ENCODE measurements around the gene SAT1. TPM values are rescaled to one million over a fixed set of nuclear protein-coding genes. Genes with fewer than 3 reads are reported as not detected.

SAT1 gene
- total RNA-seq, 1 experiment from 2014 or later, result 55.2 TPM

DNA sequence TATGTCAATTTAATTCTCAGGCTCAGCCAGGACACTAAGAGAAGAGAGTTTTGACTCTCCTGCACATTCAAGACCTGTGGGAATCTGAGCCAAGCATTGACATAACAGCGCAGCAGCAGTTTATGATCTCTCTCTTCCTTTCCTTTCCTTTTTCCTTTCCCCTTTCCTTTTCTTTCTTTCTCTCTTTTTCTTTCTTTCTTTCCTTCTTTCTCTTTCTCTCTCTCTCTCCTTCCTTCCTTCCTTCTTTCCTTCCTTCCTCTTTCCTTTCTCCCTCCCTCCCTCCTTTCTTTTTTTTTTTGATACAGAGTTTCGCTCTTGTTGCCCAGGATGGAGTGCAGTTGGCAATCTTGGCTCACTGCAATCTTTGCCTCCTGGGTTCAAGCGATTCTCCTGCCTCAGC, 21.6 kb downstream of the SAT1 start:
- H3K79me1 ChIP-seq (ENCODE audit: insufficient read depth, low read depth, low read length, poor library complexity, severe bottlenecking), result no peaks in the 10 kb centered on the region
- H3K27ac Mint-ChIP-seq, result no peak overlapping the region
- H3K4me3 Mint-ChIP-seq, result no peak overlapping the region
- H3K23me2 ChIP-seq (ENCODE audit: insufficient read length, low read depth, low read length, poor library complexity, severe bottlenecking), result no peaks in the 10 kb centered on the region
- H3K9me3 ChIP-seq (ENCODE audit: control insufficient read depth, low read depth, low read length), result no peaks in the 10 kb centered on the region
- no peak overlapping the region for H3T11ph ChIP-seq (ENCODE audit: low read length)
- no peak overlapping the region for H2BK20ac ChIP-seq (ENCODE audit: low read depth, low read length, poor library complexity, severe bottlenecking)
- H3K9me3 Mint-ChIP-seq, result no peaks in the 10 kb centered on the region
- H2BK15ac ChIP-seq (ENCODE audit: low read depth, low read length), result no peak overlapping the region
- H3K18ac ChIP-seq (ENCODE audit: insufficient read length, low read depth, low read length), result no peak overlapping the region
- H2BK12ac ChIP-seq (ENCODE audit: insufficient read length, low read depth, low read length), result no peak overlapping the region
- H3K27me3 Mint-ChIP-seq (ENCODE audit: low read depth), result no peaks in the 10 kb centered on the region
- TF ChIP-seq, protein P1, sequence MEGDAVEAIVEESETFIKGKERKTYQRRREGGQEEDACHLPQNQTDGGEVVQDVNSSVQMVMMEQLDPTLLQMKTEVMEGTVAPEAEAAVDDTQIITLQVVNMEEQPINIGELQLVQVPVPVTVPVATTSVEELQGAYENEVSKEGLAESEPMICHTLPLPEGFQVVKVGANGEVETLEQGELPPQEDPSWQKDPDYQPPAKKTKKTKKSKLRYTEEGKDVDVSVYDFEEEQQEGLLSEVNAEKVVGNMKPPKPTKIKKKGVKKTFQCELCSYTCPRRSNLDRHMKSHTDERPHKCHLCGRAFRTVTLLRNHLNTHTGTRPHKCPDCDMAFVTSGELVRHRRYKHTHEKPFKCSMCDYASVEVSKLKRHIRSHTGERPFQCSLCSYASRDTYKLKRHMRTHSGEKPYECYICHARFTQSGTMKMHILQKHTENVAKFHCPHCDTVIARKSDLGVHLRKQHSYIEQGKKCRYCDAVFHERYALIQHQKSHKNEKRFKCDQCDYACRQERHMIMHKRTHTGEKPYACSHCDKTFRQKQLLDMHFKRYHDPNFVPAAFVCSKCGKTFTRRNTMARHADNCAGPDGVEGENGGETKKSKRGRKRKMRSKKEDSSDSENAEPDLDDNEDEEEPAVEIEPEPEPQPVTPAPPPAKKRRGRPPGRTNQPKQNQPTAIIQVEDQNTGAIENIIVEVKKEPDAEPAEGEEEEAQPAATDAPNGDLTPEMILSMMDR (conservative IDR thresholded peaks at IDR 0.05), result no peak
- H3K4me1 ChIP-seq (ENCODE audit: insufficient read depth, low read length), result no peaks in the 10 kb centered on the region
- no peak overlapping the region for H4K8ac ChIP-seq (replicated peaks; ENCODE audit: insufficient read length, low read depth, low read length)
- no peak overlapping the region for H2BK5ac ChIP-seq (ENCODE audit: insufficient read length, low read length)
- WGBS (ENCODE audit: extremely low coverage, insufficient read length, low lambda C conversion rate), result no CpG with 5 or more reads among the region's 3 CpGs
- H3K56ac ChIP-seq (ENCODE audit: insufficient read length, low read depth, low read length), result no peak overlapping the region
- no peak overlapping the region for H3K27ac ChIP-seq (ENCODE audit: insufficient read length, low read depth, low read length)
- no peak overlapping the region for H4K5ac ChIP-seq (ENCODE audit: insufficient read length, low read depth, low read length)
- no peak overlapping the region for H3K4ac ChIP-seq (ENCODE audit: low read depth, low read length)
- H3K79me2 ChIP-seq (ENCODE audit: insufficient read depth, low read length), result no peaks in the 10 kb centered on the region
- no peak overlapping the region for H2AK5ac ChIP-seq (ENCODE audit: insufficient read length, low read length)
- H3K23ac ChIP-seq (ENCODE audit: insufficient read length, low read depth, low read length), result no peak overlapping the region
- H2BK120ac ChIP-seq (ENCODE audit: low read depth, low read length, poor library complexity, severe bottlenecking), result no peak overlapping the region
- no peaks in the 10 kb centered on the region for H3K27me3 ChIP-seq (ENCODE audit: insufficient read depth, low read length)
- H3K14ac ChIP-seq (ENCODE audit: insufficient read depth, low read length), result no peak overlapping the region
- H3K36me3 Mint-ChIP-seq (ENCODE audit: insufficient read depth in 1 of 3, low read depth in 3 of 3), result no peaks in the 10 kb centered on the region
- no peak overlapping the region for H2AFZ ChIP-seq (ENCODE audit: low read length)
- no peak for DNase-seq
- H3K9ac ChIP-seq (ENCODE audit: extremely low read depth, insufficient read length, low read length), result no peak overlapping the region
- H4K20me1 ChIP-seq (ENCODE audit: control insufficient read depth, insufficient read depth, insufficient read length), result no peaks in the 10 kb centered on the region
- no peak overlapping the region for H4K91ac ChIP-seq (ENCODE audit: insufficient read length, low read depth, low read length)
- no peak overlapping the region for H3K4me2 ChIP-seq (ENCODE audit: insufficient read depth, insufficient read length, low read length)
- peaks cover 8 to 9% of the 10 kb centered on the region in 2 experiments for H3K4me1 Mint-ChIP-seq

Data from H9 (cell line).